SK-N-SH treated with all-trans-retinoic acid at 6 μM for 48 hours (cell line): ENCODE data around the gene BCKDHB.
"Not testable (repeated sequence)": the region's sequence is repeated elsewhere in the genome, so short reads cannot be mapped to it uniquely, and the experiment has no call there.

Source experiments
- ATAC-seq: fragments of 200-7000 bp; cut with Tn5 transposase; 3 replicates; pipeline ENCODE4 v1.9.1; 2020; ENCODE audit warnings: mild to moderate bottlenecking, moderate library complexity
- BACH2 ChIP-seq: fragments of 250-450 bp; sonication (Bioruptor Pico); IDR thresholded peaks from 2 replicates; pipeline ENCODE4 v1.9.0; 2021; ENCODE audit warnings: mild to moderate bottlenecking, borderline replicate concordance
- CREB5 ChIP-seq: fragments of 250-450 bp; sonication (Bioruptor Pico); IDR thresholded peaks from 2 replicates; pipeline ENCODE4 v1.5.1; 2020; ENCODE audit warnings: low read depth, mild to moderate bottlenecking, moderate library complexity
- CSRNP3 ChIP-seq: fragments of 250-450 bp; sonication (Bioruptor Pico); IDR thresholded peaks from 2 replicates; pipeline ENCODE4 v1.5.1; 2021; ENCODE audit warnings: mild to moderate bottlenecking, moderate library complexity
- ESRRG ChIP-seq: fragments of 250-450 bp; sonication (Bioruptor Pico); IDR thresholded peaks from 2 replicates; pipeline ENCODE4 v1.6.1; 2021; ENCODE audit warnings: mild to moderate bottlenecking
- GLIS3 ChIP-seq: fragments of 250-450 bp; sonication (Bioruptor Pico); IDR thresholded peaks from 2 replicates; pipeline ENCODE4 v1.5.0; 2020; ENCODE audit warnings: mild to moderate bottlenecking, moderate library complexity
- ISL1 ChIP-seq: fragments of 250-450 bp; sonication (Bioruptor Pico); IDR thresholded peaks from 2 replicates; pipeline ENCODE4 v2.1.2; 2022; ENCODE audit warnings: mild to moderate bottlenecking, moderate library complexity
- OSR1 ChIP-seq: fragments of 250-450 bp; sonication (Bioruptor Pico); IDR thresholded peaks from 2 replicates; pipeline ENCODE4 v1.8.0; 2022; ENCODE audit warnings: moderate library complexity, mild to moderate bottlenecking, inconsistent platforms
- POU6F1 ChIP-seq: fragments of 250-450 bp; sonication (Bioruptor Pico); IDR thresholded peaks from 2 replicates; pipeline ENCODE4 v1.8.0; 2021; ENCODE audit warnings: low read depth, mild to moderate bottlenecking, moderate library complexity, borderline replicate concordance
- PPARA ChIP-seq: fragments of 250-450 bp; sonication (Bioruptor Pico); IDR thresholded peaks from 2 replicates; pipeline ENCODE4 v1.5.0; 2020; ENCODE audit warnings: mild to moderate bottlenecking, borderline replicate concordance
- RARB ChIP-seq: fragments of 250-450 bp; sonication (Bioruptor Pico); IDR thresholded peaks from 2 replicates; pipeline ENCODE4 v1.8.0; 2021; ENCODE audit warnings: mild to moderate bottlenecking, moderate library complexity
- TCF4 ChIP-seq: fragments of 250-450 bp; sonication (Bioruptor Pico); IDR thresholded peaks from 2 replicates; pipeline ENCODE4 v1.8.0; 2021; ENCODE audit warnings: mild to moderate bottlenecking, moderate library complexity, borderline replicate concordance
- TSHZ2 ChIP-seq: fragments of 250-450 bp; sonication (Bioruptor Pico); IDR thresholded peaks from 2 replicates; pipeline ENCODE4 v1.5.0; 2020; ENCODE audit warnings: mild to moderate bottlenecking, moderate library complexity
- ZC3H10 ChIP-seq: fragments of 250-450 bp; sonication (Bioruptor Pico); IDR thresholded peaks from 2 replicates; pipeline ENCODE4 v1.5.1; 2021; ENCODE audit warnings: mild to moderate bottlenecking, moderate library complexity
- ZFP3 ChIP-seq: fragments of 250-450 bp; sonication (Bioruptor Pico); IDR thresholded peaks from 2 replicates; pipeline ENCODE4 v1.5.0; 2020; ENCODE audit warnings: mild to moderate bottlenecking, moderate library complexity
- ZNF565 ChIP-seq: fragments of 450-650 bp; formaldehyde crosslinking; conservative IDR thresholded peaks from 2 replicates; pipeline ENCODE4 v1.5.0; 2020; ENCODE audit warnings: low read depth, mild to moderate bottlenecking, moderate library complexity
- ZNF70 ChIP-seq: fragments of 450-650 bp; formaldehyde crosslinking; IDR thresholded peaks from 2 replicates; pipeline ENCODE4 v1.5.0; 2020; ENCODE audit warnings: mild to moderate bottlenecking, moderate library complexity
- ZNF8 ChIP-seq: fragments of 450-650 bp; formaldehyde crosslinking; IDR thresholded peaks from 2 replicates; pipeline ENCODE4 v1.5.0; 2020; ENCODE audit warnings: mild to moderate bottlenecking, moderate library complexity

The BCKDHB gene

GRCh38 chr6:80287607-80288006, 181.1 kb downstream of the BCKDHB start:
- TF ChIP-seq ISL1 (CRISPR knock-in tag): no peak
- no peak for TF ChIP-seq ZNF565 (CRISPR knock-in tag)
- no peak for TF ChIP-seq POU6F1 (CRISPR knock-in tag)
- ATAC-seq: no peak

GRCh38 chr6:80289727-80290126, 183.3 kb downstream of the BCKDHB start:
- TF ChIP-seq TSHZ2 (no peak), CREB5 (CRISPR knock-in tag) (no peak), CSRNP3 (CRISPR knock-in tag) (no peak), RARB (CRISPR knock-in tag) (no peak), ZC3H10 (CRISPR knock-in tag) (no peak)
- TF ChIP-seq, all 23 proteins: peak for 0

GRCh38 chr6:80294531-80294930, 188.1 kb downstream of the BCKDHB start:
- ATAC-seq: not testable (repeated sequence)

More at GRCh38 chr6:80289727-80290126, 183.3 kb downstream of the BCKDHB start:
- no peak for ATAC-seq

- TF ChIP-seq POU6F1 (CRISPR knock-in tag) (no peak), ESRRG (CRISPR knock-in tag) (no peak), TCF4 (CRISPR knock-in tag) (no peak), CREB5 (CRISPR knock-in tag) (no peak), ZFP3 (no peak), OSR1 (CRISPR knock-in tag) (no peak), ZNF8 (CRISPR knock-in tag) (no peak), RARB (CRISPR knock-in tag) (no peak), CSRNP3 (CRISPR knock-in tag) (no peak), BACH2 (CRISPR knock-in tag) (no peak), GLIS3 (CRISPR knock-in tag) (no peak), ISL1 (CRISPR knock-in tag) (no peak), PPARA (no peak), ZNF565 (CRISPR knock-in tag) (no peak), ZNF70 (CRISPR knock-in tag) (no peak)
- ATAC-seq: no peak
These were observed 196.2 kb downstream of the BCKDHB start for GRCh38 chr6:80302716-80303115.
